GM12891 (cell line): Measurements from ENCODE around the gene RAB3B.

ENCODE experiments used
- POLR2A ChIP-seq: IDR thresholded peaks from 2 replicates; pipeline ENCODE4 v1.6.1; 2011; ENCODE audit warnings: low read depth, low read length, control low read depth
- POLR2AphosphoS5 ChIP-seq: IDR thresholded peaks from 2 replicates; pipeline ENCODE4 v1.6.1; 2011; ENCODE audit warnings: low read depth, low read length, control low read depth
- TAF1 ChIP-seq: IDR thresholded peaks from 2 replicates; pipeline ENCODE4 v1.6.1; 2011; ENCODE audit warnings: low read depth, low read length, control low read depth

GRCh38 chr1:51919684-51920083 lies 70.8 kb downstream of the RAB3B start:
- TF ChIP-seq TAF1 = no peak
- no peak for TF ChIP-seq POLR2A
- TF ChIP-seq POLR2AphosphoS5 = no peak
